ENCODE results near the gene LARP1.
"Not testable (repeated sequence)": the region's sequence is repeated elsewhere in the genome, so short reads cannot be mapped to it uniquely, and the experiment has no call there.

LARP1 gene

GRCh38 chr5:154820383-154820782, 65.2 kb downstream of the LARP1 start:
- Histone ChIP-seq H3K9ac (ENCODE audit: low read depth, low read length, poor library complexity) (no peak overlapping the region), H3K36me3 (replicated peaks in 1 of 2; ENCODE audit: control insufficient read depth in 2 of 2, insufficient read depth in 2 of 2, low read length in 2 of 2) (peaks cover 27 to 87% of the 10 kb centered on the region in 2 donors), H2AK5ac (ENCODE audit: low read depth, low read length) (no peak overlapping the region), H3K79me1 (ENCODE audit: low read depth, low read length) (no peaks in the 10 kb centered on the region), H2AFZ (ENCODE audit: low read length) (no peak overlapping the region), H3K4me2 (ENCODE audit: insufficient read depth, low read length, poor library complexity, severe bottlenecking) (no peak overlapping the region), H3K4ac (ENCODE audit: low read length) (no peak overlapping the region), H3K23ac (ENCODE audit: low read depth, low read length, poor library complexity) (peak overlapping the region; percentile 45), H3K27ac (replicated peaks; ENCODE audit: low read length) (no peak overlapping the region), H2BK15ac (ENCODE audit: low read length) (no peak overlapping the region), H3K27me3 (ENCODE audit: control insufficient read depth in 3 of 3, insufficient read depth in 3 of 3, low read depth in 1 of 3, low read length in 3 of 3) (no peaks in the 10 kb centered on the region), H3K4me1 (ENCODE audit: control insufficient read depth in 2 of 2, insufficient read depth in 1 of 2, low read depth in 1 of 2, low read length in 2 of 2) (peaks cover 0 to 9% of the 10 kb centered on the region in 2 donors), H3K4me3 (ENCODE audit: low read length in 2 of 2) (no peak overlapping the region), H4K91ac (ENCODE audit: low read depth, low read length, poor library complexity) (no peak overlapping the region), H3K14ac (ENCODE audit: low read length) (no peak overlapping the region), H4K8ac (ENCODE audit: low read depth, low read length) (no peak overlapping the region), H3K18ac (ENCODE audit: low read length) (no peak overlapping the region), H2BK12ac (ENCODE audit: low read length) (no peak overlapping the region), H2BK120ac (ENCODE audit: low read depth, low read length) (no peak overlapping the region), H2BK5ac (ENCODE audit: low read length) (peak overlapping the region; percentile 10), H3K9me3 (replicated peaks in 1 of 2; ENCODE audit: control insufficient read depth in 2 of 2, insufficient read depth in 1 of 2, low read depth in 1 of 2, low read length in 2 of 2) (peaks cover 0 to 2% of the 10 kb centered on the region in 2 donors)
- WGBS, 2 donors (ENCODE audit: extremely low coverage in 2 of 2, insufficient read length in 2 of 2, insufficient replicate concordance in 1 of 2), result no CpG with 5 or more reads among the region's 5 CpGs
- no peak for DNase-seq (ENCODE audit: low spot score)

- not testable (repeated sequence) for H3K23ac ChIP-seq (ENCODE audit: low read depth, low read length, poor library complexity); H3K4me3 ChIP-seq (ENCODE audit: low read length in 2 of 2); H3K9me3 ChIP-seq (replicated peaks in 1 of 2; ENCODE audit: control insufficient read depth in 2 of 2, insufficient read depth in 1 of 2, low read depth in 1 of 2, low read length in 2 of 2); H4K8ac ChIP-seq (ENCODE audit: low read depth, low read length); H3K4me1 ChIP-seq (ENCODE audit: control insufficient read depth in 2 of 2, insufficient read depth in 1 of 2, low read depth in 1 of 2, low read length in 2 of 2); H2AK5ac ChIP-seq (ENCODE audit: low read depth, low read length); H3K27ac ChIP-seq (replicated peaks; ENCODE audit: low read length); H2BK15ac ChIP-seq (ENCODE audit: low read length); H3K79me1 ChIP-seq (ENCODE audit: low read depth, low read length); H3K27me3 ChIP-seq (ENCODE audit: control insufficient read depth in 3 of 3, insufficient read depth in 3 of 3, low read depth in 1 of 3, low read length in 3 of 3); H3K4me2 ChIP-seq (ENCODE audit: insufficient read depth, low read length, poor library complexity, severe bottlenecking); H3K4ac ChIP-seq (ENCODE audit: low read length); H2BK12ac ChIP-seq (ENCODE audit: low read length); H3K18ac ChIP-seq (ENCODE audit: low read length); H4K91ac ChIP-seq (ENCODE audit: low read depth, low read length, poor library complexity); H3K14ac ChIP-seq (ENCODE audit: low read length); DNase-seq (ENCODE audit: low spot score); H2BK120ac ChIP-seq (ENCODE audit: low read depth, low read length); H2AFZ ChIP-seq (ENCODE audit: low read length)
- H3K36me3 ChIP-seq (replicated peaks in 1 of 2; ENCODE audit: control insufficient read depth in 2 of 2, insufficient read depth in 2 of 2, low read length in 2 of 2), result peaks cover 9 to 68% of the 10 kb centered on the region in 2 donors
- WGBS, 2 donors (ENCODE audit: extremely low coverage in 2 of 2, insufficient read length in 2 of 2, insufficient replicate concordance in 1 of 2), result no CpG with 5 or more reads among the region's 5 CpGs
- peak overlapping the region; percentile 27 for H2BK5ac ChIP-seq (ENCODE audit: low read length)
- peak overlapping the region; percentile 65 for H3K9ac ChIP-seq (ENCODE audit: low read depth, low read length, poor library complexity)
Observed at GRCh38 chr5:154822896-154823295, 67.7 kb downstream of the LARP1 start.

- no peak overlapping the region for H3K27ac ChIP-seq (replicated peaks; ENCODE audit: low read length)
- no peak overlapping the region for H3K4me3 ChIP-seq (ENCODE audit: low read length in 2 of 2)
- peaks cover 9 to 66% of the 10 kb centered on the region in 2 donors for H3K36me3 ChIP-seq (replicated peaks in 1 of 2; ENCODE audit: control insufficient read depth in 2 of 2, insufficient read depth in 2 of 2, low read length in 2 of 2)
- no peak overlapping the region for H4K8ac ChIP-seq (ENCODE audit: low read depth, low read length)
- H3K14ac ChIP-seq (ENCODE audit: low read length), result no peak overlapping the region
- no peak overlapping the region for H2BK120ac ChIP-seq (ENCODE audit: low read depth, low read length)
- no peaks in the 10 kb centered on the region for H3K27me3 ChIP-seq (ENCODE audit: control insufficient read depth in 3 of 3, insufficient read depth in 3 of 3, low read depth in 1 of 3, low read length in 3 of 3)
- H2AFZ ChIP-seq (ENCODE audit: low read length), result no peak overlapping the region
- DNase-seq (ENCODE audit: low spot score), result no peak
- H3K4me1 ChIP-seq (ENCODE audit: control insufficient read depth in 2 of 2, insufficient read depth in 1 of 2, low read depth in 1 of 2, low read length in 2 of 2), result peaks cover 0 to 7% of the 10 kb centered on the region in 2 donors
- H3K4ac ChIP-seq (ENCODE audit: low read length), result no peak overlapping the region
- no peaks in the 10 kb centered on the region for H3K79me1 ChIP-seq (ENCODE audit: low read depth, low read length)
- H2BK12ac ChIP-seq (ENCODE audit: low read length), result no peak overlapping the region
- H2BK15ac ChIP-seq (ENCODE audit: low read length), result no peak overlapping the region
- no peak overlapping the region for H3K9ac ChIP-seq (ENCODE audit: low read depth, low read length, poor library complexity)
- no peak overlapping the region for H2AK5ac ChIP-seq (ENCODE audit: low read depth, low read length)
- H3K18ac ChIP-seq (ENCODE audit: low read length), result no peak overlapping the region
- H3K9me3 ChIP-seq (replicated peaks in 1 of 2; ENCODE audit: control insufficient read depth in 2 of 2, insufficient read depth in 1 of 2, low read depth in 1 of 2, low read length in 2 of 2), result peaks cover 0 to 2% of the 10 kb centered on the region in 2 donors
- no peak overlapping the region for H3K23ac ChIP-seq (ENCODE audit: low read depth, low read length, poor library complexity)
- no CpG with 5 or more reads among the region's 4 CpGs for WGBS, 2 donors (ENCODE audit: extremely low coverage in 2 of 2, insufficient read length in 2 of 2, insufficient replicate concordance in 1 of 2)
- H3K4me2 ChIP-seq (ENCODE audit: insufficient read depth, low read length, poor library complexity, severe bottlenecking), result no peak overlapping the region
- peak overlapping the region; percentile 27 for H2BK5ac ChIP-seq (ENCODE audit: low read length)
- H4K91ac ChIP-seq (ENCODE audit: low read depth, low read length, poor library complexity), result no peak overlapping the region
Observed at GRCh38 chr5:154823605-154824004, 68.4 kb downstream of the LARP1 start.

GRCh38 chr5:154824070-154824469, 68.9 kb downstream of the LARP1 start:
- H3K36me3 ChIP-seq (replicated peaks in 1 of 2; ENCODE audit: control insufficient read depth in 2 of 2, insufficient read depth in 2 of 2, low read length in 2 of 2), result peaks cover 9 to 62% of the 10 kb centered on the region in 2 donors

More at GRCh38 chr5:154824070-154824469, 68.9 kb downstream of the LARP1 start:
- peaks cover 0 to 2% of the 10 kb centered on the region in 2 donors for H3K9me3 ChIP-seq (replicated peaks in 1 of 2; ENCODE audit: control insufficient read depth in 2 of 2, insufficient read depth in 1 of 2, low read depth in 1 of 2, low read length in 2 of 2)
- H2BK120ac ChIP-seq (ENCODE audit: low read depth, low read length), result no peak overlapping the region
- no peaks in the 10 kb centered on the region for H3K27me3 ChIP-seq (ENCODE audit: control insufficient read depth in 3 of 3, insufficient read depth in 3 of 3, low read depth in 1 of 3, low read length in 3 of 3)
- H2BK15ac ChIP-seq (ENCODE audit: low read length), result no peak overlapping the region
- H4K8ac ChIP-seq (ENCODE audit: low read depth, low read length), result no peak overlapping the region
- no peak overlapping the region for H3K9ac ChIP-seq (ENCODE audit: low read depth, low read length, poor library complexity)
- H3K18ac ChIP-seq (ENCODE audit: low read length), result no peak overlapping the region
- H3K4ac ChIP-seq (ENCODE audit: low read length), result no peak overlapping the region
- H3K4me3 ChIP-seq (ENCODE audit: low read length in 2 of 2), result no peak overlapping the region
- no peak overlapping the region for H2BK12ac ChIP-seq (ENCODE audit: low read length)
- H3K23ac ChIP-seq (ENCODE audit: low read depth, low read length, poor library complexity), result no peak overlapping the region
- H2AK5ac ChIP-seq (ENCODE audit: low read depth, low read length), result no peak overlapping the region
- peaks cover 0 to 5% of the 10 kb centered on the region in 2 donors for H3K4me1 ChIP-seq (ENCODE audit: control insufficient read depth in 2 of 2, insufficient read depth in 1 of 2, low read depth in 1 of 2, low read length in 2 of 2)
- no peak overlapping the region for H3K4me2 ChIP-seq (ENCODE audit: insufficient read depth, low read length, poor library complexity, severe bottlenecking)
- H4K91ac ChIP-seq (ENCODE audit: low read depth, low read length, poor library complexity), result no peak overlapping the region
- H2AFZ ChIP-seq (ENCODE audit: low read length), result no peak overlapping the region
- no peak overlapping the region for H3K27ac ChIP-seq (replicated peaks; ENCODE audit: low read length)
- no peak for DNase-seq (ENCODE audit: low spot score)
- H3K14ac ChIP-seq (ENCODE audit: low read length), result no peak overlapping the region
- H2BK5ac ChIP-seq (ENCODE audit: low read length), result peak overlapping the region; percentile 27
- no peaks in the 10 kb centered on the region for H3K79me1 ChIP-seq (ENCODE audit: low read depth, low read length)
- no CpG with 5 or more reads among the region's 2 CpGs for WGBS, 2 donors (ENCODE audit: extremely low coverage in 2 of 2, insufficient read length in 2 of 2, insufficient replicate concordance in 1 of 2)
